GM21360 (cell line): Measurements from ENCODE around the gene PSME3.
"Not testable (repeated sequence)": the region's sequence is repeated elsewhere in the genome, so short reads cannot be mapped to it uniquely, and the experiment has no call there.

Source experiments
- ATAC-seq: cut with Tn5 transposase; IDR thresholded peaks from one replicate; pipeline ENCODE4 v1.9.1; 2021; ENCODE audit warnings: mild to moderate bottlenecking, moderate library complexity; ENCODE audit not compliant: unreplicated experiment

The PSME3 gene

GRCh38 chr17:42849031-42849430 lies 15.8 kb downstream of the PSME3 start:
- ATAC-seq: no peak

DNA sequence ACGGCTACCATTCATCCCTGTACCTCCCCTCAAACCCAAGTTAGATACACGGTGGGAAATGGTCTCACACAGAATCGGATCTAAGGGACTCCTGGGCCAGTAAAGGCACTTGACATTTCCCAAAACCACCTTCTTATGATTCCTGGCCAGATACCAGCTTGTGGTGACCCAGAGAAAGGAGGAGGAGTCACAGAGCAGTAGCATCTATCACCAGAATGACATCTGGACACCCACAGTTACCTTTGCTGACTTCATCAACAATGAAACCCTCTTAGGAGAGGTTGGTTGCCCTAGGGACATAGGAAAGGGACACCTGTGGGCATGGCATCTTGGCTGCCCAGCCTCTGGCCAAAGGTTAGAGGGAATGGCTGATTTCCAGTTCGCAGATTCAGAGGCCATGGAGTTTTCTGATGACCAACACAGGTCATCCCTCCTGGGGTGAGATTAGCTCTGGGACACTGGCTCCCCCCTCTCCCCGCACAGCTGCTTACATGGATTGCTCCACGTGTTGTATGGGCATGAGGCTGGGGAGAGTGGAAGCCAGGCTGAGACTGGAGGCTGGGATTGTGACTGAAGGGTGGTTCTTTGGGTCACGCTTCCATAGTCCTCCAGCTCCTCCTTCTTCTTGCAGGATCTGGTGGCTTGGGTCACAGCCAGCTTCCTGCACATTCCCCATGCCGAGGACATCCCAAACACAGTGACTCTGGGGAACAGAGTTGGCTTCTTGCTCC lies 16.4 kb downstream of the PSME3 start:
- ATAC-seq: no peak

DNA sequence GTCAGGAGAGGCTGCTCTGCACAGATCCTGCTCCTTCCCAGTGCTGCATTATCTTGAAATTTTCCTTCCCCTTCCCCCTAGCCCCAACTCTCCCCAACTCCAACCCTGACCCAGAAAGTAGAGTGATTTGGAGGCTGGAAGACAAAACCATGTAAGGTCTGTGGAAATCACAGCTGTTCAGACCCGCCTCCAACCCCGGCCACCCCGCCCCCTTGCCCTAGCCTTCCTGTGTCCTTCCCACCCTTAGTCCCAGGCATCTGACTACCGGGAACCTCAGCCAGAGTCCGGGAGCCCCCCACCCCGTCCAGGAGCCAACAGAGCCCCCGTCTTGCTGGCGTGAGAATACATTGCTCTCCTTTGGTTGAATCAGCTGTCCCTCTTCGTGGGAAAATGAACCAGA lies 17.8 kb downstream of the PSME3 start, which contains the start of gene AOC3:
Gene AOC3 (plus strand): TSS at position 246 of the 400 bp plus-strand sequence. CDS start 145 bp downstream, at position 391.
- no peak for ATAC-seq

DNA sequence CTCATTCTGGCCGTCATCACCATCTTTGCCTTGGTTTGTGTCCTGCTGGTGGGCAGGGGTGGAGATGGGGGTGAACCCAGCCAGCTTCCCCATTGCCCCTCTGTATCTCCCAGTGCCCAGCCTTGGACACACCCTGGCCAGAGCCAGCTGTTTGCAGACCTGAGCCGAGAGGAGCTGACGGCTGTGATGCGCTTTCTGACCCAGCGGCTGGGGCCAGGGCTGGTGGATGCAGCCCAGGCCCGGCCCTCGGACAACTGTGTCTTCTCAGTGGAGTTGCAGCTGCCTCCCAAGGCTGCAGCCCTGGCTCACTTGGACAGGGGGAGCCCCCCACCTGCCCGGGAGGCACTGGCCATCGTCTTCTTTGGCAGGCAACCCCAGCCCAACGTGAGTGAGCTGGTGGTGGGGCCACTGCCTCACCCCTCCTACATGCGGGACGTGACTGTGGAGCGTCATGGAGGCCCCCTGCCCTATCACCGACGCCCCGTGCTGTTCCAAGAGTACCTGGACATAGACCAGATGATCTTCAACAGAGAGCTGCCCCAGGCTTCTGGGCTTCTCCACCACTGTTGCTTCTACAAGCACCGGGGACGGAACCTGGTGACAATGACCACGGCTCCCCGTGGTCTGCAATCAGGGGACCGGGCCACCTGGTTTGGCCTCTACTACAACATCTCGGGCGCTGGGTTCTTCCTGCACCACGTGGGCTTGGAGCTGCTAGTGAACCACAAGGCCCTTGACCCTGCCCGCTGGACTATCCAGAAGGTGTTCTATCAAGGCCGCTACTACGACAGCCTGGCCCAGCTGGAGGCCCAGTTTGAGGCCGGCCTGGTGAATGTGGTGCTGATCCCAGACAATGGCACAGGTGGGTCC lies 18.4 kb downstream of the PSME3 start:
- ATAC-seq: not testable (repeated sequence)

DNA sequence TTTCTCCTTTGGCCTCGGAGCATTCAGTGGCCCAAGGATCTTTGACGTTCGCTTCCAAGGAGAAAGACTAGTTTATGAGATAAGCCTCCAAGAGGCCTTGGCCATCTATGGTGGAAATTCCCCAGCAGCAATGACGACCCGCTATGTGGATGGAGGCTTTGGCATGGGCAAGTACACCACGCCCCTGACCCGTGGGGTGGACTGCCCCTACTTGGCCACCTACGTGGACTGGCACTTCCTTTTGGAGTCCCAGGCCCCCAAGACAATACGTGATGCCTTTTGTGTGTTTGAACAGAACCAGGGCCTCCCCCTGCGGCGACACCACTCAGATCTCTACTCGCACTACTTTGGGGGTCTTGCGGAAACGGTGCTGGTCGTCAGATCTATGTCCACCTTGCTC lies 19.2 kb downstream of the PSME3 start:
- ATAC-seq: no peak

GRCh38 chr17:42853004-42853403 lies 19.8 kb downstream of the PSME3 start:
- ATAC-seq: no peak

DNA sequence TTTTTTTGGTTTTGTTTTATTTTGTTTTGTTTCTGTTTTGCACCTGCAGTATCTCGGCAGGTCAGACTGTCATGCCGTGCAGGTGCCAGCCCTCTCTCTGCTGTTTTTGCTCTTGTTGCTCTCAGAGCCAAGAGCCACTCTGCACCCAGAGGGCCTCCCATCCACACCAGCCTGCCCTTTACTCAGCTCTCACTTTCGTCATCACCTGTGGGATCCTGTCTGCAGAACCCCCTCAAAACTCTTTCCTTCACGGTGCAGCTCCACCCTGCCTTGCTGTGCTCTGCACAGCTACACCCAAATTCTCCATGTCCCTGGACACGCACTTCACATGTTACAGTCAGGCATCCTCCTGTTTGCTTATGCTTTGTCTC lies 20.4 kb downstream of the PSME3 start:
- ATAC-seq: no peak

DNA sequence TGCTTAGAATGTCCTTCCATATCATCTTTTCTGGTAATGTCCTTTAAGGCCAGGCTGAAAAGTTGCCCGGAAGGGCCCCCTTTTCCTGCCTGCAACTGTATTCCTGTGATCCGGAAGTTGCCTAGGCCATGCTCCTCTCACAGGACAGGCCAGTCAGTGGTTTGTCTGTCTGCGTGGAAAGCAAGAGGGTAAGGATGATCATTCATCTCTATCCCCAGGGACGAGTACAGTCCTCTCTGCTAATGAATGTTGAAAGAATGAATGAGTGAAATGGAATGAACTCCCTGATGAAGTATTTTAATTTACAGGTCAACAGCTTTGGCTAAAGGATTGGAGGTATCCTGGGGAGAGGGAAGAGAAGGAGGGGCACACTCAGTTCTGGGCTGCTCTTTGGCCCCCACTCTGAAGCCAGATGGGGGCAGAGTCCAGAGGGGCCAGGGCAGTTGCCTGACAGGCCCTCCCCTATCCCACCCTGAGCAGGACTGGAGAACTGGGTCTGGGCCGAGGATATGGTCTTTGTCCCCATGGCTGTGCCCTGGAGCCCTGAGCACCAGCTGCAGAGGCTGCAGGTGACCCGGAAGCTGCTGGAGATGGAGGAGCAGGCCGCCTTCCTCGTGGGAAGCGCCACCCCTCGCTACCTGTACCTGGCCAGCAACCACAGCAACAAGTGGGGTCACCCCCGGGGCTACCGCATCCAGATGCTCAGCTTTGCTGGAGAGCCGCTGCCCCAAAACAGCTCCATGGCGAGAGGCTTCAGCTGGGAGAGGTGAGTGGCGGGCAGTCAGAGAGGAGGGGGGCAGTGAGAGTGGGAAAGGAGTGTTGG lies 21.0 kb downstream of the PSME3 start:
- ATAC-seq: no peak

GRCh38 chr17:42855048-42855596 lies 21.9 kb downstream of the PSME3 start:
- no peak for ATAC-seq

DNA sequence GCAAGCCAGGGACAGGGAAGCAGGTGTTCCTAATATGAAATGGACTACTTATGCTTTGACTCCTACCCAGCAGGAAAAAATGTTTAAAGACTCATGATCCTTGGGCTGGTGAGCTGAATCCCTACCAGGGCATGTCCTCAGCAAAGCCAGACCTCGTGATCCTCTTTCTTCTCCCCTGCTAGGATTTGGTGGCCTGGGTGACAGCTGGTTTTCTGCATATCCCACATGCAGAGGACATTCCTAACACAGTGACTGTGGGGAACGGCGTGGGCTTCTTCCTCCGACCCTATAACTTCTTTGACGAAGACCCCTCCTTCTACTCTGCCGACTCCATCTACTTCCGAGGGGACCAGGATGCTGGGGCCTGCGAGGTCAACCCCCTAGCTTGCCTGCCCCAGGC lies 22.9 kb downstream of the PSME3 start:
- not testable (repeated sequence) for ATAC-seq

GRCh38 chr17:42856516-42856915 lies 23.3 kb downstream of the PSME3 start:
- ATAC-seq: not testable (repeated sequence)

- no peak for ATAC-seq
These were observed 24.2 kb downstream of the PSME3 start for GRCh38 chr17:42857389-42857788.

DNA sequence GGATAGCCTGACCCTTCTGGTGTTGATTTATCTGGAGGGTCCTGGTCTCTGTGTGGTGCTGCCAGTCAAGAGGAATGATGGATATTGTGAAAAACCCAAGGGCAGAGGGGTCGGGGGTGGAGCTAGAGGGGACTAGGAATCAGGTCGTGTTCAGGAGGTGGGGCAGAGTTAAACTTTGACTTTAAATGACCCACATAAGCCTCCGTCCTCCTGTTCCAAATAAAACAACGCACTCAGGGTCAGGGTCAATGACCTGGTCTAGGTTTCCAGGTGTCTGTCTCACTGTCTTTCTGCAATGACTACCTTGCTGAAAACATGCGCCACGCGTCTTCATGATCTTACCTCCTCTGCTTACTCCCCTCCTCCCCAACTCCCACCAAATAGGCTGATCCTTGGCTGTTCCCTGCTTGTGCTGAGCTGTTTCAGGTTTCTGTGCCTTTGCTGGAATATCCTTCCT lies 32.5 kb downstream of the PSME3 start:
- ATAC-seq: no peak

GRCh38 chr17:42866216-42866615 lies 33.0 kb downstream of the PSME3 start:
- ATAC-seq: no peak

- ATAC-seq: no peak
These were observed 33.7 kb downstream of the PSME3 start for GRCh38 chr17:42866631-42867575.

DNA sequence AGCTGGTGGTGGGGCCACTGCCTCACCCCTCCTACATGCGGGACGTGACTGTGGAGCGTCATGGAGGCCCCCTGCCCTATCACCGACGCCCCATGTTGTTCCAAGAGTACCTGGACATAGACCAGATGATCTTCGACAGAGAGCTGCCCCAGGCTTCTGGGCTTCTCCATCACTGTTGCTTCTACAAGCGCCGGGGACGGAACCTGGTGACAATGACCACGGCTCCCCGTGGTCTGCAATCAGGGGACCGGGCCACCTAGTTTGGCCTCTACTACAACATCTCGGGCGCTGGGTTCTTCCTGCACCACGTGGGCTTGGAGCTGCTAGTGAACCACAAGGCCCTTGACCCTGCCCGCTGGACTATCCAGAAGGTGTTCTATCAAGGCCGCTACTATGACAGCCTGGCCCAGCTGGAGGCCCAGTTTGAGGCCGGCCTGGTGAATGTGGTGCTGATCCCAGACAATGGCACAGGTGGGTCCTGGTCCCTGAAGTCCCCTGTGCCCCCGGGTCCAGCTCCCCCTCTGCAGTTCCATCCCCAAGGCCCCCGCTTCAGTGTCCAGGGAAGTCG lies 34.6 kb downstream of the PSME3 start:
- ATAC-seq: not testable (repeated sequence)

DNA sequence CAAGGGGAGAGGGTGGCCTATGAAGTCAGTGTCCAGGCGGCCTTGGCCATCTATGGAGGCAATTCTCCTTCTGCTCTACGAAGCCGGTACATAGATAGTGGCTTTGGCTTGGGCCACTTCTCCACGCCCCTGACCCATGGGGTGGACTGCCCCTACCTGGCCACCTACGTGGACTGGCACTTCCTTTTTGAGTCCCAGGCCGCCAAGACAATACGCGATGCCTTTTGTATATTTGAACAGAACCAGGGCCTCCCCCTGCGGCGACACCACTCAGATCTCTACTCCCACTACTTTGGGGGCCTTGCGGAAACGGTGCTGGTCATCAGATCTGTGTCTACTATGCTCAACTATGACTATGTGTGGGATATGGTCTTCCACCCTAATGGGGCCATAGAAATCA lies 35.1 kb downstream of the PSME3 start:
- ATAC-seq: no peak

DNA sequence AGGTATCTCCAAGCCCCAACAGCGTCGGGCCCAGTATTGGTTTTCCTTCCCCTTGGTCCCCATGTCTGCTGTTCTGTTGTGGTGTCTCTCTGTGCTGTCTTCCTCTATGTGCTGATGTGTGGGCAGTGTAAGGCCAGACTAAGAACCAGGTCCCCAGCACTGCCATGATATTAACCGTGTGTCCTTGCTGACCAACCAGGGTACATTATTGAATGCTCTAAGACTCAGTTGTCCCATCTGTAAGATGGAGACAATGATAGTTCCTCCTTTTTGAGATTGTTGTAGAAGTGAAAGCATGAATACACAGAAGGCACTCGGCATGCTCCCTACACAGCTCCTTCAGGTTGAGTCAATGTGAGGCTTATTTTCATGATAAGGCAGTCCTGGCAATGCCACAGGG lies 38.5 kb downstream of the PSME3 start:
- no peak for ATAC-seq

DNA sequence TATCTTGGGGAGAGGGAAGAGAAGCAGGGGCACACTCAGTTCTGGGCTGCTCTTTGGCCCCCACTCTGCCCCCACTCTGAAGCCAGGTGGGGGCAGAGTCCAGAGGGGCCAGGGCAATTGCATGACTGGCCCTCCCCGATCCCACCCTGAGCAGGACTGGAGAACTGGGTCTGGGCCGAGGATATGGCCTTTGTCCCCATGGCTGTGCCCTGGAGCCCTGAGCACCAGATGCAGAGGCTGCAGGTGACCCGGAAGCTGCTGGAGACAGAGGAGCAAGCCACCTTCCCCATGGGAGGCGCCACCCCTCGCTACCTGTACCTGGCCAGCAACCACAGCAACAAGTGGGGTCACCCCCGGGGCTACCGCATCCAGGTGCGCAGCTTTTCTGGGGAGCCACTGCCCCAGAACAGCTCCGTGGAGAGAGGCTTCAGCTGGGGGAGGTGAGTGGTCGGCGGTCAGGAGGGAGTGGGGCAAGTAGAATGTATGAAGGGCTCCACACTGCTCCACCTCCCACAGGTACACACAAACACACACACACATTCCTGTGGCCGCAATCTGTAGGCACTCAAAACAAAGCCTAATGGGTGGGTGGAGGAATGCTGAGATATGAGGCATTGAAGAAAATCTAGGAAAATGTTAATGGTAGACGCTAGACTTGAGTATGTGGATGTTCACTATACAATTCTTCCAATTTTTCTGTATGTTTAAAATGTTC lies 39.2 kb downstream of the PSME3 start:
- no peak for ATAC-seq
